HG02943 (cell line): ENCODE measurements around the gene TEX35.
"Not testable (repeated sequence)": the region's sequence is repeated elsewhere in the genome, so short reads cannot be mapped to it uniquely, and the experiment has no call there.

Experiments used
- ATAC-seq: cut with Tn5 transposase; IDR thresholded peaks from one replicate; pipeline ENCODE4 v1.9.1; 2021; ENCODE audit warnings: mild to moderate bottlenecking, low read depth, moderate library complexity; ENCODE audit not compliant: unreplicated experiment

TEX35 gene

DNA sequence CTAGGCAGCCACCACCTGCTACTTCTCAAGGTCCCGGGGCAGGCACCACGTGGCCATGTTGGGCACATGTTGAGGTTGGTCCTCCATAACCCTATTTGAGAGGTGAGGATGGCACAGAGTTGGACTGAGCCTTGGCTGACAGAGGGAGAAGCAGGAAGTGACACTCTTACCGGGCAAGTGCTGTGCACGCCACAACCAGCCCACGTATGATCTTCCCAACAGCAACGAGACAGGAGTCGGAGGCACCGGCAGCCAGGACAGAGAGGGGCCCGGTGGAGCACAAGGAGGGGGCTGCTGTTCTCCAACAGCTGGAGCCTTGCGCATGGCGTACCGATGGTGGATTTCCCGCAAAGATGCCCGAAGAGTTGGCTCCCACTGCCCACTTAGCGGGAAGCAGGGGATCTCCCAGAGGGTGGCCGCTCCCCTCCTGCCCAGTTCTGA lies 19.6 kb upstream of the TEX35 start:
- no peak for ATAC-seq

DNA sequence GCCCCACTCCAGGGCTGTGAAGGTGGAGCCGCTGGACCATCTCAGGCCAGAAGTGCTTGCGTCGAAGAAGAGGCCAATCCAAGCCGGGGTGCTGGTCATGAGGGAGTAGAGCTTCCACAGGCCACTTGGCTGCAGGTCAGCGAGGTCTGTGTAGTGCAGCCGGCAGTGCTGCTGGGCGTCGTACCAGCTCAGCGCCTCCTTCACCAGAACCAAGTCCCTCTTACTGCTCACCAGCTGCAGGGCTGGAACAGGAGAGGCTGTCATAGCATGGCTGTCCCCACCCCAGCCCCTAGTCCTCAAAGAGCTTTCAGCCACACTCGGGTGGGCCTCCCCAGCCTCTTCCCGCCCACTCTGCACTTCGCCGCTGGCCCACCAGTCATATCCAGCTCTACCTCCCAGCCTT lies 18.3 kb upstream of the TEX35 start:
- ATAC-seq = no peak

DNA sequence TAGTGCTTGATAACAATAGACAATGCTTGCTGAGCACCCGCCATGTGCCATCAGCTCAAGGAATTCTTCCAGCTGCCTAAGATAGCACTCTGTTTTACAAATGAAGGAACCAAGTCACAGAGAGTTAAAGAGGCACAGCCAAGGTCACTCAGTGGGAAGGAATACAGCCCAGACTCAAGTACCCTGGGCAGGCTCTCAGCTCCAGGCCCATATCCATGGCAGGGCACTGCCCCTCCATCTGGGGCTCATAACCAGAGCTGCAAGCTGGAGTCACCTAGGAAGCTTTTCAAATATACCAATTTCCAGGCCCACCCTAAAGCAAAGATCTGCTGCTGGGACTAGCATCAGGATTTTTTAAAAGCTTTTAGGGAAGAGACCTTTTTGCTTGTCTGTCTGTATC lies 17.8 kb upstream of the TEX35 start:
- no peak for ATAC-seq

DNA sequence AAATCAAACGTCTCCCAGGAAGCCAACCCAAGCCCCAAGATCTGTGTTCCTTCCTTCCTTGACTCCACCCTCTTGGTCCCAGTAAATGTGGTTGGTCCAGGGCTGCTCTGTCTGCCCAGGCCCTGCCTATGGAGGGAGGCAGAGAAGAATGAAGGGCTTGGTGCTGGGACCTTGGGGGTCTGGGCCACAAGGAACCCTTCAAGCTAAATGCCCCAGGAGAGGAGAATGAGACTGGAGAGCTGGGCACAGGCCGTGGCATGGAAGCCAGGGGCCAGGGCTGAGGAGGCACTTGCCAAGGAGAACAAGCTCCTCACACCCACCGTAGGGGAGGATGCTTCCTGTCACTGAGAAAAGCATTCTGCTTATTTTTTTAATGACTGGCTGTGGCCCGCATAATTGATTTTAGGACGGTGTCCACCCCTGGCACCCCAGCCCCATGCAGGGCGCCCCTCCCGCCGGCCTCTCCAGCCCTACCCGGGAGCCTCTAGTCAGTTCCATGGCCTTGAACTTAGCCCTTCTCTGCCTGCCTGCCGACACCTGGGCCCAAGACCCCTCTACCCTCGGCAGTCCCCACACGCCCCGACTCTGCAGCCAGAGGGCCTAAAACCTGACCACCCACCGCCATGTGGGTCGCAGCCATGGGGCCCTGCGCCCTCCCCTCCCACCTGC lies 17.0 kb upstream of the TEX35 start:
- no peak for ATAC-seq

DNA sequence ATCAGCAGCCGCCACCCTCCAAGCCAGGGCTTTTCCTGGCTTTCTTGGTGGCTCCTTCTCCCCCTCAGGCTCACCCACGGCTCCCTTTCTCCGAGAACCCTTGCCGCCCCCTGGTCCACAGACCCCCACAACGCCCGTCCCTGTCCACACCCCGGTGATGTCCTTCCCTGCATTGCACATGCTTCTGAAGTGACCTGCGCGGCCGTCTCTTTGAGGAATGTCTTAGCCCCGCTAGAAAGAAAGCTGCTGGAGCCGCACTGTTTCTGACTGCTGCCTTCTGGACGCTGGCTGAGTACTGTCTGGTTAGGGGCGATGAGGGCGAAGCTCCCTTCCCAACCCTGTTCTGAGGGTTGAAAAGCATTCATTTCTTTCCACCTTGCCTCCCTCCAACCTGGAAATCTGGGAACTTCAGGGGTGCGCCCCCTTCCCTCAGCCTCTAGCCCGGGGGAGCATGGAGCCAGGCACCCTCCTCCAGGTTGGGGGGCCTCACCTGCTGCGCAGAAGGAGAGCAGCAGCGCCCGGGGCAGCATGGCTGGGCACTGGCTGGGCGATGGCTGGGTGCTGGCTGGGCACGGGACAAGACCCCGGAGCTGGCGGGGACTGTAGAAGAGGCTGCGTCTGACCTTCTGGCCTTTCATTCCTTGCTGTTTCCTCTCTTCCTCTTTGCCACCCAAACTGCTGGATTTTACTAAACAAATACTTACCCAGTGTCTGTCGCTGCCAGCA lies 16.3 kb upstream of the TEX35 start, which contains the start of gene CLEC20A:
TSS of gene CLEC20A (minus strand) at position 555 of the 726 bp plus-strand sequence. CDS start at position 530, 25 bp downstream.
- no peak for ATAC-seq

DNA sequence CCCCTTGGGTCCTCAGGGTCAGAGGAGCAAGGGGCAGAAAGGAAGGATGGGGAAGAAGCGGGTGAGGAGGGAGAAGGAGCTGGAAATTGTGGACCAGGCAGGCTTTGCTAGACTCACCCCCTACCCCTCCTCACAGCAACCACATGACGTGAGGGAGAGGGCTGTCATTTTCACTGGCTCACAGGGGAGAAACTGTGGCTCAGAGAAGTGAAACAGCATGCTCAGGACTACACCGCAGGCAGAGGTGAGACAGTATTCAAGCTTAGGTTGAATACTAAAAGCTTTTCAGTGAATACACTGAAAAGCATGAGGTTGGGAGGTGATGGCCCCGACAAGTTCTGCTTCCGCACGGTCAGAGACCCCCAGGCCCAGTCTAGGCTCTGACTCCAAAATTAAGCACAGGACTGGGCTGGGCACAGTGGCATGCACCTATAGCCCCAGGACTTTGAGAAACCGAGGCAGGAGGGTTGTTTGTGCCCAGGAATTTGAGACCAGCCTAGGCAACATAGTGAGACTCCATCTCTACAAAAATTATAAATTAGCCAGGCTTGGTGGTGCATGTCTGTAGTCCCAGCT lies 14.9 kb upstream of the TEX35 start:
- no peak for ATAC-seq

DNA sequence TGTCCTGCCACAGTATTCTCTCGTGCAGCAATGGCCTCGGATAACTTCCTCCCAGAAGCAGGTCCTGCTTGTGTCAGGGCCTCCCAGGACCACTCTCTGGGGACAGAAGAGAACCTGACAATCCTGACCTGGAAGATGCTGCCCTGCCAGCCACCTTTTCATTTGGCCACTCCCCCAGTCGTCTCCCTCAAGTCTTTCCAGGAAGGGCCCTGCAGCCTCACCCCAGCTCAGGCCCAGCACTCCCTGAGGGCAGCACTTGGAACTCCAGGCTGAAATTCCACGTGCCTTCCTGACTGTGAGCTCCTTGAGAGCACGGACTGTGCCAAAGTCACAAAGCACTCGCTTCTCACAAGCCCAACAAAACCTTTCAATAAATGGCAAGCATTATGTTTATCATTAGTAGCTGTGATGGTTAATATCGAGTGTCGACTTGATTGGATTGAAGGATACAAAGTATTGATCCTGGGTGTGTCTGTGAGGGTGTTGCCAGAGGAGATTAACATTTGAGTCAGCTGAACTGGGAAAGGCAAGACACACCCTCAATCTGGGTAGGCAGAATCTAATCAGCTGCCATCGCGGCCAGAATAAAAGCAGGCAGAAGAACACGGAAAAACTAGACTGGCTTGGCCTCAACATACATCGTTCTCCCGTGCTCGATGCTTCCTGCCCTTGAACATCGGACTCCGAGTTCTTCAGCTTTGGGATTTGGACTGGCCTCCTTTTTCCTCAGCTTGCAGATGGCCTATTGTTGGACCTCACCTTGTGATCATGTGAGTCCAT lies 13.8 kb upstream of the TEX35 start:
- ATAC-seq = no peak

DNA sequence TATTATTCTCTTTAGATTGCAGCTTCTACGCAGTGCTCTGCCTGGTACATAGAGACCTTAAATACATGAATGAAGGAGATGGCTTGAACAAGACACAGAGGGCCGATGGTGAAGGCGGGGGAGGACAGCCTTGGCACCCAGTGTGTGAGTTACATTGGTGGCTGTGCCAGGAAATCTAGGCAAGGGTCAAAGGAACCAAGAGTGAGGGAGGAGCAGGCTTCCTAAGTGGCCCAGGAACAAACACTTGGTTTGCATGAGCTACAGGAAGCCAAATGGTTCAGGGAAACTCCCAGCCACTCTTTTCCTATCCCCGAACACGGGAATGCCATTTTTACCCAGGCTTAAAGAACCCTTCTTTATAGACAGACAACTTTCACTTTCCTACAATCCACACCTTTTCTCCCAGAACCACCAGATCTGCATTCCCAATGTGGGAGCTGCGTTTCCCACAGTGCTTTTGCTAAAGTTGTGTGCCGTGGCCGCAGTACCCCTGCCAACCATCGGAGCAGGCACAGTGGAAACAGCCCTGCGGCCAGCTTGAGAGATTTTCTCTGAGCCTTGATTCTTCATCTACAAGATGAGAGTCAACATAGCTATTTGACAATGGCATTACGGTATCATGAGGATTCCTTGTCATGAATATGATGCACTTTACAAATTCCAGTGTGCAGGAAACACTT lies 12.7 kb upstream of the TEX35 start:
- ATAC-seq = no peak

DNA sequence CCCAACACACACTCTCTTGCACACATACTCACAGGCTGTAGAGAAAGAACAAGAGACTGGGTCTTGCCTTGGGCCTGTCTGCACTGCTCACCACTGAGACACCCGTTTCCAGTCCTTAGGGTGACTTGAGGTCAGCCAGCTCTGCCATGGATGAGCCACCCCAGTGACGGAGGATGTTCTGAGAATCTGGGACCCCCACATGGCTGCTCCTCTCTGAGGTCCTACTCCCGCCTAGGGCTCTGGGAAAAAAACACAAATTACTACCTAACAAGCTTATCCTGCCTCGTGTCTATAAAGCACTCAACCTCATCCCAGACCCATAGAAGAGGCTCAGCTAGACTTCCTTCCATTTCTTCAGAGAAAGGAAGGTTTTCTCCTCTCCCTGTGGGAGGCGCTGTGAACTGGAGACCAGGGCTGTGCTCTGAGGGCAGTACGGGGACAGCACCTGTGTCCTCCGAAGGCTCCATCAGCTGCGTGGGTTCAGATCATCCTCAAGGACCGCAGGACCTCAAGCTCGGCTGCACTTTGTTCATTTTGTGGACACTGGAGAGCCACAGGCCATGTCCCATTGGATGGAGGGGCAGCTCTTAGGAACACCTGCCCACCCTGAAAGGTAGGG lies 11.9 kb upstream of the TEX35 start:
- ATAC-seq = no peak

DNA sequence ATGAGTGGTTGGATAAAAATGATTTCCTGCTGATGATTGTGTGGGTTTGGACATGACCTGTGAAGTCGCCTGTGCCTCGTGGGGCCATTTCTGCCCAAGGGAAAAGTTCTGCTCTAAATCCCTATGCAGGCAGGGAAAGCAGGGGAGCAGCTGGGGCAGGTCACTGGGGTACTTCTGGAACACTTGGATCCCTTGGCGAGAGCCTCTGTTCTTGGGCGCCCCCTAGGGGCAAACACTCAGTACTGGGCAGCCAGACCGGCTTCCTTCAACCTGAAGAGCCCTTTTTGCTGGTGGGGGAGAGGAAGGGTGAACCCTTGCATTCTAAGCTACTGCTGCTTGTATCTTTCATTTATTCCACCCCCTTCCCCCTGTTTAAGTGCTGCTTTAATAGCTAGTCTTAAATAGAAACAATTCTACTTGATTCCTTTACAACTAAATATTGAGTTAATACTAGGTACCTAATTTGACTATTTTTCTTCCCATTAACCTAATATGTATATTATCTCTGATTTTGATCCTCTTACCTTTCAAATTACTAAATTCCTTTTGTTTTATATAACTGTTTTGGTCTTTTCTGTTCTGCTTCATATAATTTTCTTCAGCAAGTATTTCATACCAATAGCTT lies 11.1 kb upstream of the TEX35 start:
- ATAC-seq = peak; percentile 79

DNA sequence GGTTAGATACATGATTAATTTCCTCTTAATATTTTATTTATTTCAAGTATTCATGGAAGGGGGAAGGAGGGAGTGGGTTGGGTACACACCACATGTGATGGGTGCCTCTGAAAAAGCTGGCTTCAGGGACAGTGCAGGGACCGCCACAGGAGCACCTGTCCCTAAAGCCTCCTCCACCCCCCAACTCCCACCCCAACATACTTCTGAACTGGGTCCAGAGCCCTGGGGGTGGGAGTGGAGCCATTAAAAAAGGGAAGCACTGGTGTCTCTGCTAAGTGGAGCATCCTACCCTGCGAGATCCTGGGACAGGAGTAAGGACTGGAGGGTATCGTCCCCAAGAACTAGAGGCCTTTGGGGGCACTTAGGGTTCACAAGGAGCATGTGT lies 10.6 kb upstream of the TEX35 start:
- ATAC-seq = no peak

DNA sequence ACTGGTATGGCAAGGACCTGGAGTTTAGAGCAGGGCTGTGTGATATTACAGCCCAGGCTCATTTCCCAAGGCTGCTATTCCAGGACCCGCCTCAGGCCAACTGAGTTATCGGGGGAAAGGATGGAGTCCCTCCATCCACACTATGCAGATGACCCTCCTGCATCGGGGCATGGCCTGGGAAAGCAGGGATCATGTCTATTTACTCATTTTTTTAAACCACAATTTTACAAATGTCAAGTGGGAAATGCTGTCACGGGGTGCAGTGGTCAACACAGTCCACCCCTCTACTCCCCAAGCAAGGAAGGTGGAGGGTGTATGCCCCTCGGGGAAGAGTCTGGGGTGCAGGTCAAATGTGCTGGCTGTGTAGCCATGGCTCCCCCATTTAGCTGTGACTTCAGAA lies 10.1 kb upstream of the TEX35 start:
- ATAC-seq = no peak

DNA sequence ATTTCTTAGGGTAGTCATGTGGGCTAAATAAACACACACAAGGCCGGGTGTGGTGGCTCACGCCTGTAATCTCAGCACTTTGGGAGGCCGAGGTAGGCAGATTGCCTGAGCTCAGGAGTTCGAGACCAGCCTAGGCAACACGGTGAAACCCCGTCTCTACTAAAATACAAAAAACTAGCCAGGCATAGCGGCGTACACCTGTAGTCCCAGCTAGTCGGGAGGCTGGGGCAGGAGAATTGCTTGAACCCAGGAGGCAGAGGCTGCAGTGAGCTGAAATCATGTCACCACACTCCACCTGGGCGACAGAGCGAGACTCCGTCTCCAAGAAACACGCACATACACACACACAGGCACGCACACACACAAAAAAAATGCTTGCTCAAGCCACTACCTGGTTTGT lies 9.6 kb upstream of the TEX35 start:
- ATAC-seq = not testable (repeated sequence)

DNA sequence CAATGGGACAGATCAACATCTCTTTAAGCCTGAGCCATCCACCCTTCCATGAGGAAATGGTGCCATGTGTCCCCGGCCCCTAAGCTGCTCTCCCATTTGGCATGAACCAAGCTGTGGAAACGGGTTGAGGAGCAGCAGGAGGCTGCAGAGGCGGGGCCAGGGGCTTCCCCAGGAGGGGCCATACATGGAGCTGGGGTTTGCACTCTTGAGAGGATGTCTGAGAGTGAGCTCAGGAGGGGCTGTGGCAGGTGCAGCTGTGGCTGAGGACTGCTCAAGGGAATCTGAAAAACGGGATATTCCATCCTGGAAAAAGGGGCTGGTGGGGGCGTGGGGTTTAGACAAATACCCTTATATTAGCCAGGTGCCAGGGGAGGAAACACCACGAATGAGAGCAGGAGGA lies 9.1 kb upstream of the TEX35 start:
- ATAC-seq = no peak

DNA sequence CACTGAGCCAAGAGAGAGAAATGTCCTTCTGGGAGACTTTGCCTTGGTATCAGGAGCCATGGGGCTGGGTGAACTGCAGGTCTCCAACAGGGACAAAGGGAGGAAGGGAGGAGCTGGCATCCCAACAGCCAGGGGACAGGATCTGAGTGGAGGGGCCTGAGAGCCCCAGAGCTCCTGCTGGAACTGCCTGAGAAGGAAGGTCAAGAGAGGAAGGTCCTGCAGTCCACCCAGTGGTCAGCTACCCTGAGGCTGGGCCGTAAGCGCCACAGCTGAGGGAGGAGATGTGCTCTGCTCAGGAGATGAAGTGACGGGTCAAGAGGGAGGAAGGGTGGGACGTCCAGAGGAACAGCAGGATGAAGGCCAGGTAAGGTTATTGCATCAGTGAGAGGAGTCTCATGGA lies 8.6 kb upstream of the TEX35 start:
- no peak for ATAC-seq

DNA sequence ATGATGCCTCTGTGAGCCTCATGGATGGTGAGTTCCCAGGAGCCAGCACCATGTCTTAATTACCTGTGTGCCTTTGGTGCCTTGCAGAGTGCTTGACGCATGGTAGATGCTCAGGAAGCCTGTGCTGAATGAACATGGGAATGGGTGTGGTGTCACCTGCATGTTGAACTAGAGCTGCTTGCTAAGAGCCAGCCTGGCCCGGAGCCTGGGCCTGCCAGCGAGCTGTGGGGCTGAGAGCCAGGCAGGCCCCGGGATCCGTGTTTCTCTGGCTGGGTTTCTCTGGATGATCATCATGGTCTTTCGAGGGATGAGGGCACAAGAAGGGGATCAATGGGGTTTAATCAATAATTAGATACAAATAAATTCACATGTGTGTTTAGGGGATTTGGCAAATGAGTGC lies 6.7 kb upstream of the TEX35 start:
- ATAC-seq = no peak

DNA sequence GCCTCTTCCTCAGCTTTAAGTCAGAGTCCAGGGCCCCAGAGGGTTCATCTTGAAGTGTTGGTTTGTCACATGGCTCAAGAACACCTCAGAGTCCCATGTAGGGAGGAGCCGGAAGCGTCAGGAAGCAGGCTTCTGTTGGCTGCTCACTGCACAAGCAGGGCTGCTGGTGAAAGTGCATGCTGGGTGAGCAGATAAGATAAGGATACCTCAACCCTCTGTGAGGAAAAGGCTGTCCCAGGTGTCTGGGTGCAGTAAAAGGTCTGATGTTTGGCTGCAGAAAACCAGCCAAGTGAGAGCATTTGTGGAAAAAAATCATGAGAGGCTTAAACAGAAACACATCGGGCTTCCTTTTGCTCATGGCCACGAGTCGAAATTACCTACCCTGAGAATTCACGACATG lies 6.2 kb upstream of the TEX35 start:
- ATAC-seq = no peak

DNA sequence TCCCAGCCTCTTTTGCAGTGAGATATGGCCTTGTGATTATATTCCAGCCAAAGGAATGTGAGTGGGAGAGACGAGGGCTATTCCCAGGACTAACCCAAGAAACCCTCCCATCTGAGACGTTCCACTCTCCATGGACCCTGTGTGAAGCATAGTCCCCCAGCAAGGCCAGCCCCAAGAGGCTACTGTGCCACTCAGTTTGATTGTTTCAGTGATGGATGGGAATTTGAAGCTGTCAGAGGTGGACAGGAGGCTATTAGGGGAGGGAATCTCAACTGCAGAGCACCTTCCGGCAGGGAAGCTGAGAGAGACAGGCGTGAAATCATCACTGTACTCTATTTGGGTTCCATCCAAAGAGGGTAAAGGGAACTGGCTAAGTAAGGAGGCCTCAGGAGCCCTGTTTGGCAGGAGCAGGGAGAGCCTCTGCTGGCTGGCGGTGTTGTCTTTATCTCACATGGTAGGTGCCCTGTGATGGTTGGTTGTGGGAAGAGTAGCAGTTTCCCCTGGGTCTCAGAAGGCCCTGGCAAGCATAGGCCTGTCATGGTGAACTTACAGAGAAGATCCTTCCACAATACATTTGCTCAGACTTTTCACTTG lies 3.4 kb upstream of the TEX35 start:
- ATAC-seq = no peak

DNA sequence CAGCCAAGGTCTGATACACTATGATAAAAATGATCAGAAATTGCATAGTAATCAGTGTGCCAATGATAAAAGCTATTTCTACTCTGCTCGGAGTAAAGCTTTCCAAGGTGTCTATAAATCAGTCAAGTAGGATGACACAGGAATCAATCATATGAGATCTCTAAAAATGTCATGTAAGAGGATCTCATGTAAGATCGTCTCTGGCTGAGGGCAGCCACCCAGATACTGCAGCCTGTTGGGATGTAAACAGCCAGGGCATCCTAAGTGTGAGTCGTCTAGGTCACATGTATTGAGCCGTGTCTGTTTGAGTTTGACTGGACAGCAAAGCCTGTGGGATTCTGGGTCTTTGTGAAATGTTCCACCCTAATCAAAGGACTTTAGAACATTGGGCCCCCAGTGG lies 2.8 kb upstream of the TEX35 start:
- no peak for ATAC-seq
